Activated CD4-positive, alpha-beta T cell treated with anti-CD3 and anti-CD28 coated beads for 1 hour (primary cell): ENCODE measurements around the gene RPUSD4.

Experiments used
- DNase-seq: peaks from one replicate; pipeline ENCODE4 v3.0.0-alpha.2; 2020

Gene RPUSD4

DNA sequence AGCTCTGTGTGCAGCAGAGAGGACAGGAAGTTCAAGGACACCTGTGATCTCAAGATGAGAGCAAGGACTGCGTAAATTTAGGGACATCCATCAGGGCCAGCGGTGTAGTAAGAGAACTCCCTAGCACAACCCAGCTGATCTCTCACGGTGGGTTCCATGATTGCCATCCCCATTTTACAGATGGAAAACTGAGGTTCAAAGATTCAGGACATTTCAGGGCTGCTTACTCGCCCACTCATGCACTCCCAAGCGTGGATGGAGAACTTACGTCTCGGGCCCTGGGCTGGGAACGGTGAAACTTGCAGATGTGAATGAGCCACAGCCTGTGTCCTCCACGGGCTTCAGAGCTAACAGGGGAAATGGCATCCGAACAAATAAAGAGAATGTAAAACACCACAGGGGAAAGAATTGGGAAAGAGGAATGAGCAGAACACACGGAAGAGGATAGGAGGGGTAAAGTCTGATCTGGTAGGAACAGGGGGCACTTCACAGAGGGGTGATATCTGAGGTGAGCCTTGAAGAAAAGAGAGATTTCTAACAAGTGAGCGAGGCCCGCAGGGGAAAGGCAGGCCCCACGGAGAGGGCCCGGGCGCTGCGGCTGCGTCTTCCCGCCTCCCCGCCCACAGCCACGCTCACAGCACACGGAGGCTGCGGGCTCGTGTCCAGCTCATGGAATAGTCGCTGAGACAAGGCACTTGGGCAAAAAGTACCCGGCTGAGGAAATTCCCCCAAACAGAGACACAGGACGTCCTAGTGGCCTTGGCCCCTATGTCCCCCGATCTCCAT, 55.9 kb downstream of the RPUSD4 start:
- no peak for DNase-seq

DNA sequence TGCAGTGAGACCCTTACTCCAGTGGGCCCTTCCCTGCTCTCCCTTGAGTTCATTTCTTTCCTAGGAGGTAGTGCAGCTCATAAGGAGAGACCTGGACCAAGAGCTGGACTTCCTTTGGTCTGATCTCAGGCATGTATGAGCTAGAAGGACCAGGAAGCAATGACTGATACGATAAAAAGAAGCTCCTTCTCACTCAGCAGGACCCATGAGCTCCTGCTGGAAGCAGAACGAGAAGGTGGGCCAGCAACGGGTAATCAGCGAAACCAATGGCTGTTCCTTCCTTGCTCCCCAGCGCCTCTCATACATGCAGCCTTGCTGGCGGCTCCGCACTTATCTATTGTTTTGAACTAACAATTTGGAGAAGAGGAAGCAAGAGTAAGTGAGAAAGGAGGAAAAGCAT, 56.8 kb downstream of the RPUSD4 start:
- no peak for DNase-seq

DNA sequence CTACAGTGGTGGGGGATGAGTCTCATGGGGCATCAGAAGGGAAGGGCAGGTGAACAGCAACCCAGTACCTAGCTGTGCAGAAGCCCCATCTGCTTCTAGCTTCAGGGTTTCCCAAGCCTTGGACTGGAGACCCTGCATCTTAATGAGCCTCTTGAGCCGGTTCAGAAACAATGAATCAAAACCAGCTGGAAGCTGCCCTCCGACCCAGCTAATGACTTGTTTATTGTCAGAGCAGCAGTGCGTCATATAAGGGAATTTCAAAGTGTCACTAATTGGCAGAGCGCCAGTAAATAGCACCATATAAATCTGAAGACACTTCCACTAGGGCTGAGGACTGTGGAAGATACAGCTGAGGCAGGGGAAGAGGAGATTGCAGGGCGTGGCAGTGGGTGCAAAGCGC, 57.5 kb downstream of the RPUSD4 start:
- DNase-seq, result no peak

DNA sequence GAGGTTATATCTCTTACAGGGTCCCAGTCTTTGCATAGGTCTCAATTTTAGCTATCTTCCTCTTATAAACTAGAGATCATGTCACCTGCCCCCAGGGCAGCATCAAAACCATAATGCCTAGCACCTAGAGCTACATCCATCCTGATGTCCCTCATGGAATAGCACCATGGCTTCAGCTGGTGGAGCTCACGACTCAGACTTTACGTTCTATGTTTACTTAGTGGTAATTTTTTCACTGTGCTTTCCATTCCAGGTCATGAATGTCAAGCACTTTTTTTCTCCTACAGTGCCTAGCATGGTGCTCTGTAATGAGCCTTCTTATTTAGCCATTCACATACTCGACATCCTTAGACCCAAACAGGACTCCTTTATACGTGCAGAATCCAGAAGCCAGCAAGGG, 58.4 kb downstream of the RPUSD4 start:
- DNase-seq, result no peak

DNA sequence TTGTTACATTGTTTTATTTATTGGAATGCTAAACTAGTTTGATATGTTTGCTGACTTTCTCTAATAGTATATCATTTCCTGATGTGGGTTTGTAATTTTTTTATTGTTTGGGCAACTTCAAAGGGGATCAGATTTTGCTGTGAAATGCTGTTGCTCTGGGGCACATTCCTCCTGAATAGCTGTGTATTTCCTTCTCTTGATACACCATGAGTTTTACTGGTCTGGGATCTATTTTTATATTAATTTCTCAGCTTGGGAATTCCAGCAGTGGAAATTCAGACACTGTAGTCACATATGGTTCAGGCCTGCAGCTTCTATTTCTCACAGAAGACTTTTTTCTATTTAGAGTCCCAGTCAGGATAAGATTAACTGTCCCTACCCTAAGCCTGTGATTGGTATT, 58.9 kb downstream of the RPUSD4 start:
- DNase-seq, result no peak

DNA sequence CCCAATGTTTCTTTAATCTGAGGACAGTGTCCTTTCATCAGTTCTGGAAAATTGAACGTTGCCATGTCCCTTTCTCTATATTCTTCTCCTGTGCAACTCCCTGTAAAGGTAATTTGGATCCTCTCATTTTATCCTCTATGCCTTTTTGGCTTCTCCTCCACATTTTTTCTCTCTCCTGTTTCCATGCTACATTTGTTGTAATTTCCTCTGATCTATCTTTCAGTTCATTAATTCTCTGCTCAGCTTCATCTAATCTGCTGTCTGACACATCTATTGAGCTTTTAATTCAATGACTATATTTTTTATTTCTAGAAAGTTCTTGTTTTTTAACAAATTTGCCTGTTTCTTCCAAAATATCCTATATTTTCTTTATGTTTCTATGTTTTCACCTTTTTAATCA, 59.3 kb downstream of the RPUSD4 start:
- no peak for DNase-seq
